Suppressor macrophage (primary cell): Measurements from ENCODE around the gene HOMER3.

ENCODE experiments used
- DNase-seq, 4 experiments: peaks; one replicate each; pipeline ENCODE4 v3.0.0-alpha.2; 2020 to 2022
- total RNA-seq, 17 experiments: gene quantifications; one replicate each; lab custom pipeline; 2026; ENCODE audit warnings: mixed read lengths in 6 of 17, inconsistent platforms in 3 of 17; lab: John Stamatoyannopoulos, UW

HOMER3 gene
- 3.1 to 34.6 (median 13.6) reads per million in 17 experiments for total RNA-seq

GRCh38 chr19:18940769-18941627, at the start of gene HOMER3:
HOMER3 (minus strand) TSS chr19:18941217; CDS start chr19:18938982, 2,235 bp downstream.
- peak; percentile 77 to 95 (median 90) for DNase-seq

- no peak for DNase-seq
Measured at GRCh38 chr19:18990128-18990708, 49.2 kb upstream of the HOMER3 start.

GRCh38 chr19:18989316-18989715, 48.3 kb upstream of the HOMER3 start:
- no peak for DNase-seq

GRCh38 chr19:18987456-18987855, 46.4 kb upstream of the HOMER3 start:
- no peak for DNase-seq

- DNase-seq, result peak; percentile 73 to 88 (median 84)
Measured at GRCh38 chr19:18985257-18985656, 44.2 kb upstream of the HOMER3 start.

- DNase-seq, result no peak
Measured at GRCh38 chr19:18984251-18984650, 43.2 kb upstream of the HOMER3 start.

GRCh38 chr19:18982669-18983068, 41.7 kb upstream of the HOMER3 start:
- DNase-seq, result no peak

GRCh38 chr19:18980432-18981020, 39.5 kb upstream of the HOMER3 start:
- DNase-seq, result no peak

GRCh38 chr19:18978616-18979015, 37.6 kb upstream of the HOMER3 start:
- no peak for DNase-seq

GRCh38 chr19:18975869-18976268, 34.9 kb upstream of the HOMER3 start:
- peak in 1 of 4 experiments; percentile 30 for DNase-seq

- peak; percentile 19 to 61 (median 42) for DNase-seq
Measured at GRCh38 chr19:18975011-18975410, 34.0 kb upstream of the HOMER3 start.

- peak in 1 of 4 experiments; percentile 20 for DNase-seq
Measured at GRCh38 chr19:18972851-18973250, 31.8 kb upstream of the HOMER3 start.

GRCh38 chr19:18972301-18972811, 31.3 kb upstream of the HOMER3 start:
- peak; percentile 66 to 83 (median 82) for DNase-seq

GRCh38 chr19:18969931-18970659, 29.1 kb upstream of the HOMER3 start:
- no peak for DNase-seq

- peak; percentile 85 to 94 (median 91) for DNase-seq
Measured at GRCh38 chr19:18967358-18968146, 26.5 kb upstream of the HOMER3 start.

- DNase-seq, result peak; percentile 13 to 54 (median 38)
Measured at GRCh38 chr19:18966307-18966706, 25.3 kb upstream of the HOMER3 start.

GRCh38 chr19:18964121-18964520, 23.1 kb upstream of the HOMER3 start:
- DNase-seq, result no peak

GRCh38 chr19:18961767-18962620, 21.0 kb upstream of the HOMER3 start:
- DNase-seq, result no peak

GRCh38 chr19:18960370-18960769, 19.4 kb upstream of the HOMER3 start:
- DNase-seq, result no peak

GRCh38 chr19:18955042-18955441, 14.0 kb upstream of the HOMER3 start:
- DNase-seq, result no peak

- DNase-seq, result no peak
Measured at GRCh38 chr19:18954094-18954493, 13.1 kb upstream of the HOMER3 start.
